MM.1S (cell line): Measurements from ENCODE around the gene ARHGEF26.

Source experiments
- DNase-seq: peaks from one replicate; pipeline ENCODE4 v3.0.0-alpha.2; 2015
- H2AFZ ChIP-seq: fragments of 300-600 bp; sonication (generic); 2 replicates; pipeline ENCODE4 v1.6.0; 2016; ENCODE audit warnings: antibody characterized with exemption, low read length
- H3F3A ChIP-seq: fragments of 300-600 bp; sonication (generic); 2 replicates; pipeline ENCODE4 v1.6.1; 2016; ENCODE audit warnings: mild to moderate bottlenecking, antibody characterized with exemption, low read length, moderate library complexity, mixed read lengths; ENCODE audit not compliant: insufficient read depth
- H3K27ac ChIP-seq: fragments of 300-600 bp; sonication (generic); 2 replicates; pipeline ENCODE4 v1.5.1; 2016; ENCODE audit warnings: mild to moderate bottlenecking, low read length
- H3K27me3 ChIP-seq: fragments of 300-600 bp; sonication (generic); replicated peaks from 2 replicates; pipeline ENCODE4 v1.6.0; 2016; ENCODE audit warnings: low read length; ENCODE audit not compliant: insufficient read depth
- H3K36me3 ChIP-seq: fragments of 300-600 bp; sonication (generic); replicated peaks from 2 replicates; pipeline ENCODE4 v1.6.1; 2016; ENCODE audit warnings: mild to moderate bottlenecking, low read length, mixed read lengths; ENCODE audit not compliant: insufficient read depth
- H3K4me1 ChIP-seq: fragments of 300-600 bp; sonication (generic); 2 replicates; pipeline ENCODE4 v1.6.1; 2016; ENCODE audit warnings: low read length, mixed read lengths
- H3K4me2 ChIP-seq: fragments of 300-600 bp; sonication (generic); 2 replicates; pipeline ENCODE4 v1.6.0; 2016; ENCODE audit warnings: low read depth, low read length
- H3K4me3 ChIP-seq: fragments of 300-600 bp; sonication (generic); 2 replicates; pipeline ENCODE4 v1.5.1; 2016; ENCODE audit warnings: low read length, mixed read lengths
- H3K79me2 ChIP-seq: fragments of 300-600 bp; sonication (generic); 2 replicates; pipeline ENCODE4 v1.6.1; 2016; ENCODE audit warnings: mixed run types, low read length, mixed read lengths
- H3K9ac ChIP-seq: fragments of 300-600 bp; sonication (generic); 2 replicates; pipeline ENCODE4 v1.6.1; 2016; ENCODE audit warnings: low read length, mixed read lengths
- H3K9me2 ChIP-seq: fragments of 300-600 bp; sonication (generic); replicated peaks from 2 replicates; pipeline ENCODE4 v1.6.1; 2016; ENCODE audit warnings: mild to moderate bottlenecking, low read length, mixed read lengths; ENCODE audit not compliant: insufficient read depth
- H3K9me3 ChIP-seq: fragments of 300-600 bp; sonication (generic); replicated peaks from 2 replicates; pipeline ENCODE4 v1.6.1; 2016; ENCODE audit warnings: mild to moderate bottlenecking, low read length, mixed read lengths; ENCODE audit not compliant: insufficient read depth
- H4K20me1 ChIP-seq: fragments of 300-600 bp; sonication (generic); 2 replicates; pipeline ENCODE4 v1.6.1; 2016; ENCODE audit warnings: mild to moderate bottlenecking, low read length, moderate library complexity, mixed read lengths; ENCODE audit not compliant: insufficient read depth
- CTCF ChIP-seq: fragments of 300-600 bp; sonication (generic); IDR thresholded peaks from 2 replicates; pipeline ENCODE4 v1.5.1; 2016; ENCODE audit warnings: antibody characterized with exemption, low read length, mixed read lengths
- EZH2 ChIP-seq: fragments of 300-600 bp; sonication (generic); optimal IDR thresholded peaks from 2 replicates; pipeline ENCODE3; 2017; ENCODE audit warnings: low read depth, mild to moderate bottlenecking, antibody characterized with exemption, low read length, mixed read lengths
- EZH2phosphoT487 ChIP-seq: fragments of 300-600 bp; sonication (generic); IDR thresholded peaks from 2 replicates; pipeline ENCODE4 v1.6.1; 2018; ENCODE audit warnings: antibody characterized with exemption, low read length

ARHGEF26 gene

GRCh38 chr3:154188846-154189245 lies 67.7 kb downstream of the ARHGEF26 start:
- no peaks in the 10 kb centered on the region for H3K9me2 ChIP-seq
- H3K4me3 ChIP-seq, result no peak overlapping the region
- DNase-seq, result no peak
- TF ChIP-seq EZH2phosphoT487 (no peak), EZH2 (no peak), CTCF (no peak)
- no peak overlapping the region for H3K4me2 ChIP-seq
- H3K4me1 ChIP-seq, result no peaks in the 10 kb centered on the region
- no peaks in the 10 kb centered on the region for H3K9me3 ChIP-seq
- no peak overlapping the region for H2AFZ ChIP-seq
- H4K20me1 ChIP-seq, result no peaks in the 10 kb centered on the region
- H3K27me3 ChIP-seq, result no peaks in the 10 kb centered on the region
- no peaks in the 10 kb centered on the region for H3K79me2 ChIP-seq
- H3K9ac ChIP-seq, result no peak overlapping the region
- H3K27ac ChIP-seq, result no peak overlapping the region
- H3F3A ChIP-seq, result no peaks in the 10 kb centered on the region
- H3K36me3 ChIP-seq, result no peaks in the 10 kb centered on the region

GRCh38 chr3:154191520-154191919 lies 70.3 kb downstream of the ARHGEF26 start:
- DNase-seq, result no peak
- no peaks in the 10 kb centered on the region for H3F3A ChIP-seq

GRCh38 chr3:154192225-154192624 lies 71.0 kb downstream of the ARHGEF26 start:
- H4K20me1 ChIP-seq, result no peaks in the 10 kb centered on the region
- no peak overlapping the region for H3K4me3 ChIP-seq
- no peak overlapping the region for H3K9ac ChIP-seq
- H3K9me2 ChIP-seq, result no peaks in the 10 kb centered on the region
- H3K27me3 ChIP-seq, result no peaks in the 10 kb centered on the region
- H3K9me3 ChIP-seq, result no peaks in the 10 kb centered on the region
- DNase-seq, result no peak
- H3K27ac ChIP-seq, result no peak overlapping the region
- no peaks in the 10 kb centered on the region for H3K79me2 ChIP-seq
- H3K4me2 ChIP-seq, result no peak overlapping the region
- no peak overlapping the region for H2AFZ ChIP-seq
- no peaks in the 10 kb centered on the region for H3K36me3 ChIP-seq
- no peaks in the 10 kb centered on the region for H3F3A ChIP-seq
- TF ChIP-seq EZH2phosphoT487 (no peak), EZH2 (no peak), CTCF (no peak)
- no peaks in the 10 kb centered on the region for H3K4me1 ChIP-seq

More at GRCh38 chr3:154191520-154191919, 70.3 kb downstream of the ARHGEF26 start:
- H3K4me1 ChIP-seq, result no peaks in the 10 kb centered on the region
- H4K20me1 ChIP-seq, result no peaks in the 10 kb centered on the region
- H3K27me3 ChIP-seq, result no peaks in the 10 kb centered on the region
- no peak overlapping the region for H3K4me2 ChIP-seq
- H2AFZ ChIP-seq, result no peak overlapping the region
- no peak overlapping the region for H3K27ac ChIP-seq
- TF ChIP-seq CTCF (no peak), EZH2 (no peak), EZH2phosphoT487 (no peak)
- H3K9ac ChIP-seq, result no peak overlapping the region
- H3K9me2 ChIP-seq, result no peaks in the 10 kb centered on the region
- H3K79me2 ChIP-seq, result no peaks in the 10 kb centered on the region
- H3K36me3 ChIP-seq, result no peaks in the 10 kb centered on the region
- H3K9me3 ChIP-seq, result no peaks in the 10 kb centered on the region
- no peak overlapping the region for H3K4me3 ChIP-seq
